NK-92 (cell line): ENCODE measurements around the gene PDE6A.
"Not testable (repeated sequence)": the region's sequence is repeated elsewhere in the genome, so short reads cannot be mapped to it uniquely, and the experiment has no call there.

Source experiments
- DNase-seq: peaks from one replicate; lab custom pipeline; 2025; ENCODE audit not compliant: unreplicated experiment; lab: John Stamatoyannopoulos, UW

Gene PDE6A

GRCh38 chr5:149869411-149869821, 75.2 kb downstream of the PDE6A start:
- no peak for DNase-seq

- no peak for DNase-seq
Observed at GRCh38 chr5:149865746-149866145, 78.8 kb downstream of the PDE6A start.

GRCh38 chr5:149863830-149864229, 80.8 kb downstream of the PDE6A start:
- DNase-seq, result no peak

DNA sequence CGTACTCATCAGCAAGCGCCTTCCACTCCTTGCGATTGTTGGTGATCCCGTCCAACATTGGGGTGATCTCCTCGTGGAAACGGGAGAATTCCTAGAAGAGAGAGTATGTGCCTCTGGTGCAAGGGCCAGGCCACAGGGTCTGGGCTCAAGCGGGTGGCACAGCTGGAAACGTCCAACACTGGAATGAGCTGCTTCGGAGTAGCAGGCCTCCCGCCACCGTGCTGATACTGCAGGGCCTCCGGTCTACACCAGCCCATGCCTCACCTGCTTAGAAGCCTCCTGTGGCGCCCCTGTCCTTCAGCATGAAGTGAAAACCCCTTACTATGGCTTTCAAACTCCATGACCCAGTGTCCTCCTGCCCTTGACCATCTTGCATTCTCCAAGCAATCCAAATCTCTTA, 81.4 kb downstream of the PDE6A start:
- no peak for DNase-seq

- DNase-seq, result no peak
Observed at GRCh38 chr5:149860801-149861322, 83.7 kb downstream of the PDE6A start.

- DNase-seq, result no peak
Observed at GRCh38 chr5:149859746-149860145, 84.8 kb downstream of the PDE6A start.

- not testable (repeated sequence) for DNase-seq
Observed at GRCh38 chr5:149858481-149858880, 86.1 kb downstream of the PDE6A start.

DNA sequence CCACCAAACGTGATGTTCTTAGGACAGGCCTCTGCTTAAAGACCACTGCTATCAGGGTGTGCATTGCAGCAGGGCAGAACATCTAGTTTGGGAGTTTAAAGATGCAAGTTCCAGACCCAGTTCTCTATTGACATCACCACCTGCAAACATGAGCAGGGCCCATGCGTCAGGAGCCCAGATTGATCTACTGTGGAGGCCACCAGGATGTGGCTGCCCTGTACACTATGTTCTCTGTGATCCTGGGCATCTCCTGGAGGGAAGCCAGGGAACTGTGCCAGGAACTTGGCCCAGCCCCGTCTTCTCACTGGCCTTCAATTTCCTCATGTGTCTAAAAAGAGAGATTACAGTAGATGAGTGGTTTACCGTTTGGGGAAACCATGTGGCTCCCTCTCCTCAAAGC, 87.1 kb downstream of the PDE6A start:
- no peak for DNase-seq

- DNase-seq, result no peak
Observed at GRCh38 chr5:149855366-149855765, 89.2 kb downstream of the PDE6A start.

DNA sequence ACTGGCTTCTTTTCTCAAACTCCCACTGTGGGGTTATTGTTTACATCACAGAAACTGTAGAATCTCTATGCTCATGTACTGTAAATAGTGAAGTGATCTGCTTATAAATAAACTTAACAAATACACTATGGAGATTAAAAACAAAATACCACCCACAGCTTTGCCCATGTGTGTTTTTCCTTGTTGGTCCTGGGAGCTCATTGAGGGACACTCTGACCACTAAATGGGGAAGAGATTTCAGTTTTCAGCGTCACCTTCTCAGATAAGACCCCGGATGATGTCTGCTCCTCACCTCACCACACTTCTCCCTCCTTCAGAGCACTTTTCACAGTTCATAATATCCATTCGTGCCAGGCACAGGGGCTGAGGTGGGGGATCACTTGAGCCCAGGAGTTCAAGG, 89.7 kb downstream of the PDE6A start:
- DNase-seq, result no peak

DNA sequence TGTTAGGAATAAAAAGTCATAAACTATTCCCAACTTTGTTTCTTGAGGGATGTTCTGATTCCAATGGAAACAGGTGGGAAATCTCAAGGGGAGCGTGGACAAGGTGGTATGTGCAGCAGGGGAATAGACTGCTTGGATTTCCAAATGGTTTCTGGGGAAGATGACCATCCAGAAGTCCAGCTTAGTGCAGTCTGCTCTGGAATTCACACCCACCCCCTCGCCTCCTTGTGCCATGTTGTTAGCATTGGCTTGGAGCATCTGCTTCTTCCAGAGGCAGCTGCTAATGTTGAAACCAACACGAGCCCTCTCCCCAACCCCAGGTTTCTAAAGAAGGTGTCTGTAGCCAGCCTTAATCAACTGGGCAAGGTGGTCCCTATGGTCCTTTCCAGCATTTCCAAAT, 90.9 kb downstream of the PDE6A start:
- no peak for DNase-seq

DNA sequence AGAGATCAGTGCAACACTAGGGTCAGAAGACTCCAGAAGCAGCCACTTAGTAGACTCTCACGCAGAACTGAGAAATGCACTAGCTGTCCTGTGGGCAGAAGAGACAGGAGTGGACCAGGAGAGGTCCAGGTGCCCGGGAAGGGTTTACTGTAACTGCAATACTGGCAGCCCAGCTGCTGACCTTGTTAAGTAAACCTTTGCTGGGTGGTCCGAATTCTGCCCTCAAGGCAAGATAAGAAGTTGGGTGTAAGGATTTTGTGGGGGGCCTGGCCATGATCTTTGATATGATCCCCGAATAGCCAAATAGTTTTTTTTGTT, 91.3 kb downstream of the PDE6A start:
- no peak for DNase-seq

DNA sequence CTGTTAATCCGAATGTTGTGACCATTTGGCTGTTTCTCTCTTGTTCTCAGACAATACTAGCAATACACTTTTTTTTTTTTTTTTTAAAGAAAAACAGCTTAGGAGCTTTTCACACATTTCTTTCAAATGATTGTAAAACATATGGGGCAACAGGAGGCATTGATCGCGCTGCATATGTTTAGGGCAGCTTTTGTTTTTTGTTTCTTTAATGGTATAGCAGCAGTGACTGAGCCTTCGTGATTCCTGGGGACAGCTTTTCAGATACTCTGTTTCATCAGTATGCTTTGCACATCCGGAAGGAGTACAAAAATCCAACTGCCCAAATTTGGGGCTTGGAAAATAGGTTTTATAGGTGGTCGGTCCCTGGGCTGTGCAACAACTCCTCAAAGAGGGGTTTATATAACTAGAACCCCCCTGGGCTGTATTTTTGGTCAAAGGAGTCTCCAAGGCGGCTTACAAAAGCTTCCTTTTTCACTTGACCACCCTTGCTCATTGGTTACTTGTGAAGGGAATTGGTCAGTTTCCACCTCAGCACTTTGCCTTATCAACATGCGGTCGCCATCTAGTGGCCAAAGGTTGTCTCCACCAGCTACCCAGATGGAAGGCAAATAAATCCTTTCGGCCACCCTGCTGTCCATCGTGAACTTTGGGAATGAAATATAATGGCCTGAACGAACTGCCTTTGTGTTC, 91.8 kb downstream of the PDE6A start:
- no peak for DNase-seq

DNA sequence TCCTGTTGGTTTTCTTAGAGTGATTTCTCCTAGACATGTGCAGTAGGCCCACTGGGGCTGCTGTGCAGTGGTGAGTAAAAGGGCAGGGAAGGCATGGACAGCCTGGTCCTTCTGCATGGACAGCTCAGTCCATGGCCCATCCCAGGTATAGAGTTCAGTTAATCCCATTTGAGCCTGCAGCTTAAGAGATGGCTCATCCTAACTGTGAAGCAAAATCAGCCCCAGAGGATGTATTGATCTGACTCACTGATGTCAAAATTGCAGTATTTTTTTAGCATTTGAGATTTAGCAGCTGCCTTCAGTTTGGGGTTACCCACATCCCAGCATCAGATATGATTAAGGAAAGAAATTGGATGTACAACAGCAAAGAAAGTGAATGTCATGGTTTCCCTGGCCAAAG, 93.4 kb downstream of the PDE6A start:
- no peak for DNase-seq

- DNase-seq, result no peak
Observed at GRCh38 chr5:149849966-149850910, 94.4 kb downstream of the PDE6A start.

- DNase-seq, result no peak
Observed at GRCh38 chr5:149849280-149849965, 95.2 kb downstream of the PDE6A start.

- no peak for DNase-seq
Observed at GRCh38 chr5:149847611-149848010, 97.0 kb downstream of the PDE6A start.

DNA sequence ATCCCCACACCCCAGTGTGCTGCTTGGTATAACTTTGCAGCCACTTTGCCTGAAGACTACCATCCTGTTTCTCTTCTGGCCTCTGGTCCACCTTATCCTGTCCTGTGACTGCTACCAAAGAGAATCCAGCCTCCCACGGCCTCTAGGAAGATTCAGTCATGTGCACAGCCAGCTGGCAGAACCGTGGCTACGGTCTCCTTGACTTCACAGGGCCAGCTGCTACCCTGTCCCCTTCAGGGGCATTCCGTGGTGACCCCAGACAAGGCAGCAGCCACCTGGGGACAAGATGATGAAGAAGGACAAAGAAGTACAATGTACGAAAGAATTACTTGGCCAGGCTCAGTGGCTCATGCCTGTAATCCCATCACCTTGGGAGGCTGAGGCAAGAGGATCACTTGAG, 98.6 kb downstream of the PDE6A start:
- DNase-seq, result no peak

DNA sequence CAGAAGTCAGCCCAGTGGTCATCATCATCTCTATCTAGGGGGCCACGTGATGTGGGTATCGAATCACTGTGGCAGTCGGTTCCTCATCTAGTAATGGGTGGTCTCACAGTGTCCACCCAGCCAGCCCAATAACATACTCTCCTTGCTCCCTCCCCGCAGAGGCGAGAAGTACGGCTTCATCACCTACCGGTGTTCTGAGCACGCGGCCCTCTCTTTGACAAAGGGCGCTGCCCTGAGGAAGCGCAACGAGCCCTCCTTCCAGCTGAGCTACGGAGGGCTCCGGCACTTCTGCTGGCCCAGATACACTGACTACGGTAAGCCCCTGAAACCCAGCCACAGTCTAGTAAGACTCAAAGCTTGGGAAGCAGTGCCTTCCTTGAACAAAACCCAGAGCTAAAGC, 99.0 kb downstream of the PDE6A start:
- no peak for DNase-seq

DNA sequence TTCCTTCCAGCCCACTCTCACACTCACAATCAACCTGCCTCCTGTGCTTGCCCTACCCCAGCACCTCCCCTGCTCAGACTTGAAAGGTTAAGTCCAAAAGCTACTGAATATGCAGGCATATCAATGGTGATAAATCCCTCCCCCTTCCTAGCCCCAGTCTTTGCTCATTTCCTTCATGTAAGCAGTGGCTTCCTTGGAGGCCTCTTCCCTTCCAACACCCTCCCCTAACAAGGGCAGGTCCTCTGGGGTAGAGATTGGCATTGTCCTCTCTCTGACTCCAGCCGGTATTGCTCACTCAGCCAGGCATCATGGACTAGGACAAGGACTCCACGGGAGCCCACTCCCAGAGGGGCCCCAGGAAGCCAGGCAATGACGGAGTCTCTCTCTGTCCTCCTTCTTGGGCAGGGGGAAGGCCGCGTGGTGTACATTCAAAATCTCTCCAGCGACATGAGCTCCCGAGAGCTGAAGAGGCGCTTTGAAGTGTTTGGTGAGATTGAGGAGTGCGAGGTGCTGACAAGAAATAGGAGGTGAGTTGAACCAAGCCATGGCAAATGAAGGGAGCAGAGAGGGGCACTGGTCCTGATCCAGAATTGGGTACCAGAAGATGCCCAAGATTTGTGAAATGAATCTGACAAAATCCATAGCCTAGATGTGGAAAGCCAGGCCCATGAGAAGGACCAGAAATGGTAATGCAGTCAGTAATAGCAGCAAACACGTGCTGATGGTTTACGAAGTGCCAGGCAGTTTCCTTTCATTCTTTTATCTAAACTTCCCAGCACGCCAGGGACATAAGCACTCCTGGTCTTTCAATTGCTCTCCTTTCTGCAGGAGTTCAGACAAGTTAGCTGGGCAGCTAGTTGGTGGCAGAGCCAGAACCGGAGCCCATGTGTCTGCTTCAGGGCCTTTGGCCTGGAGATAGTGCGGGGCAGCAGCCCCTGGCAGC, 102.5 kb downstream of the PDE6A start:
- no peak for DNase-seq
